ENCODE results near the gene DGKI.
A peak's percentile ranks its signal among the peaks of the same experiment; 100 is the strongest.

DGKI gene

DNA sequence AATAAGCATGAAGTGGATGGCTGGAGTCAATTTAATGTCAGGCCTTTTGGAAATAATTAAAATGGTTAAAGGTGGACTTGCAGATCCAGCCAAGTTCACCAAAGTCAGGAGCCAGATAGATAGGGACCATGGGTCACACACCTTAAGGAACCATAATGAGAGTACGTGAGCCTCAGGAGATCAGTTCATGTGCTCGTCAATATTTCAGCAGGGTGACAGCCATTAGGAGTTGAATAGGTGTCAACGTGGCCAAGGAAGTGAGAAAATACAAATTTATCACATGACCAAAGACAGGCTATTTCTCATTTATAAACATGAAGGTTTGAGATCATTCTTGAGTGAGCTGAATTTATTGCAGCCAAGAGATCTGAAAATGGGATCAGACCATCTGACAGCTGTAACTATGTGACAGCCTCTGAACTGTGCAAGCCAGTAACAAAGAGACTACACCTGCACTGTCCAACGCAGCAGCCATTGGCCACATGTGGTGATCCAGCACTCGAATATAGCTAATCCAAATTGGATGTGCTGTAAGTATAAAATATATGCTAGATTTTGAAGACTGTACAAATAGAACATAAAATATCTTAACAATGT lies 253.6 kb downstream of the DGKI start:
- peaks cover 5% of the 10 kb centered on the region for H3K4me1 ChIP-seq (ENCODE audit: control insufficient read depth, insufficient read depth, low read depth, low read length)
- no peak overlapping the region for H3K23ac ChIP-seq (ENCODE audit: low read length in 2 of 2)
- no peak overlapping the region for H3K18ac ChIP-seq (ENCODE audit: low read depth in 1 of 2, low read length in 2 of 2)
- H3K27me3 ChIP-seq (ENCODE audit: control insufficient read depth in 1 of 2, insufficient read depth in 1 of 2, low read length in 2 of 2), result no peaks in the 10 kb centered on the region
- DNase-seq, result no peak
- H2AK5ac ChIP-seq (ENCODE audit: low read length, severe bottlenecking), result no peak overlapping the region
- H3K14ac ChIP-seq (ENCODE audit: low read length in 2 of 2), result no peak overlapping the region
- no peaks in the 10 kb centered on the region for H3K9me3 ChIP-seq (ENCODE audit: control insufficient read depth, low read length)
- no peaks in the 10 kb centered on the region for H3K36me3 ChIP-seq (ENCODE audit: control insufficient read depth in 1 of 2, insufficient read depth in 2 of 2, low read depth in 1 of 2, low read length in 2 of 2)
- no peak overlapping the region for H3K4me2 ChIP-seq (ENCODE audit: low read length, poor library complexity, severe bottlenecking)
- no peak overlapping the region for H2BK12ac ChIP-seq (ENCODE audit: low read length in 2 of 2)
- H4K8ac ChIP-seq (ENCODE audit: low read length), result no peak overlapping the region
- H2AFZ ChIP-seq (ENCODE audit: low read depth, low read length), result no peak overlapping the region
- no peak overlapping the region for H3K4ac ChIP-seq (ENCODE audit: low read depth in 1 of 2, low read length in 2 of 2)
- no peak overlapping the region for H3K4me3 ChIP-seq (ENCODE audit: insufficient read depth in 1 of 2, low read depth in 1 of 2, low read length in 2 of 2)
- H3K27ac ChIP-seq (ENCODE audit: low read length, poor library complexity, severe bottlenecking), result no peak overlapping the region
- WGBS, result 90% methylated on average over 2 of the region's 5 CpGs
- H4K91ac ChIP-seq (ENCODE audit: low read length), result no peak overlapping the region
- H3K9ac ChIP-seq (ENCODE audit: low read length), result no peak overlapping the region
- H2BK15ac ChIP-seq (ENCODE audit: low read depth, poor library complexity, severe bottlenecking), result no peak overlapping the region
- no peak overlapping the region for H2BK5ac ChIP-seq (ENCODE audit: low read depth, low read length, poor library complexity, severe bottlenecking)
- H2BK120ac ChIP-seq (ENCODE audit: low read depth, low read length), result no peak overlapping the region
- no peaks in the 10 kb centered on the region for H3K79me1 ChIP-seq (replicated peaks; ENCODE audit: low read length, poor library complexity, severe bottlenecking)

DNA sequence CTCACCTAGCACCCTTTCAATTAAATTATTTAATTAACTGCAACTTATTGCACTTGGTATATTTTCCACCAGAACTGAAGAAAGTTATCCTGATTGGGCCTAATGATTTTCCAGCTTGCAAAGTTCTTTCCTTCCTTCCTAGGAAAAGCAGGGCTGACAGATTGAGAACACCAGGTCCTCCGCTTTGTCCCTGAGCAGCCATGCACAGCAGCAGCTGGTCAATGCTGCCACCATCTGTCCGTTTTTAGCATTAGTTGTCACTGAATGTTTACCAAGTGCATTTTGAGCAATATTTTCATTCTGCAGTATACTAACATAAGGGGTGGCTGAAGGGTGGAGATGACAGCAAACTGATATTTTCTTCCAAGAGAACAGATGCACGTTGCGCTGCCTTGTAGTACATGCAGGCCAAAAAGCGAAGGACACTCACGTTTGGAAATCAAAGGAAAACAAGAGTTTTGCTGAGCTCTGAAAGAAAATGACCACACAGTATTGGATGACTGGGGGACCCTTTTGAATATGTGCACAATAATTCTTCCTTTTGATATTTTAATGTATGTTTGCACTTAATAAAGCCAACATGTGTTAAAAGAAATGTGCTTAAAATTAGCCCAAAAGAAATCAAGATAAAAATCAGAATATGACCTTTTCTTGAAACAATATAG lies 254.4 kb downstream of the DGKI start:
- no peak overlapping the region for H2BK15ac ChIP-seq (ENCODE audit: low read depth, poor library complexity, severe bottlenecking)
- no peak overlapping the region for H2AFZ ChIP-seq (ENCODE audit: low read depth, low read length)
- peak; percentile 85 for DNase-seq
- no peaks in the 10 kb centered on the region for H3K79me1 ChIP-seq (replicated peaks; ENCODE audit: low read length, poor library complexity, severe bottlenecking)
- no peak overlapping the region for H3K4ac ChIP-seq (ENCODE audit: low read depth in 1 of 2, low read length in 2 of 2)
- no peaks in the 10 kb centered on the region for H3K27me3 ChIP-seq (ENCODE audit: control insufficient read depth in 1 of 2, insufficient read depth in 1 of 2, low read length in 2 of 2)
- no peaks in the 10 kb centered on the region for H3K36me3 ChIP-seq (ENCODE audit: control insufficient read depth in 1 of 2, insufficient read depth in 2 of 2, low read depth in 1 of 2, low read length in 2 of 2)
- H3K9ac ChIP-seq (ENCODE audit: low read length), result peak overlapping the region; percentile 65
- no peak overlapping the region for H4K91ac ChIP-seq (ENCODE audit: low read length)
- H3K4me3 ChIP-seq (ENCODE audit: insufficient read depth in 1 of 2, low read depth in 1 of 2, low read length in 2 of 2), result no peak overlapping the region
- peak overlapping the region in 1 of 2 experiments; percentile 34 for H3K18ac ChIP-seq (ENCODE audit: low read depth in 1 of 2, low read length in 2 of 2)
- H3K4me2 ChIP-seq (ENCODE audit: low read length, poor library complexity, severe bottlenecking), result no peak overlapping the region
- H3K9me3 ChIP-seq (ENCODE audit: control insufficient read depth, low read length), result no peaks in the 10 kb centered on the region
- H3K27ac ChIP-seq (ENCODE audit: low read length, poor library complexity, severe bottlenecking), result peak overlapping the region; percentile 37
- H2BK12ac ChIP-seq (ENCODE audit: low read length in 2 of 2), result peak overlapping the region in 1 of 2 experiments; percentile 14
- WGBS, result 27% methylated on average over 6 of the region's 6 CpGs
- peak overlapping the region; percentile 86 for H2BK120ac ChIP-seq (ENCODE audit: low read depth, low read length)
- H4K8ac ChIP-seq (ENCODE audit: low read length), result no peak overlapping the region
- H2BK5ac ChIP-seq (ENCODE audit: low read depth, low read length, poor library complexity, severe bottlenecking), result no peak overlapping the region
- no peak overlapping the region for H3K23ac ChIP-seq (ENCODE audit: low read length in 2 of 2)
- no peak overlapping the region for H3K14ac ChIP-seq (ENCODE audit: low read length in 2 of 2)
- H3K4me1 ChIP-seq (ENCODE audit: control insufficient read depth, insufficient read depth, low read depth, low read length), result peaks cover 5% of the 10 kb centered on the region
- H2AK5ac ChIP-seq (ENCODE audit: low read length, severe bottlenecking), result no peak overlapping the region

DNA sequence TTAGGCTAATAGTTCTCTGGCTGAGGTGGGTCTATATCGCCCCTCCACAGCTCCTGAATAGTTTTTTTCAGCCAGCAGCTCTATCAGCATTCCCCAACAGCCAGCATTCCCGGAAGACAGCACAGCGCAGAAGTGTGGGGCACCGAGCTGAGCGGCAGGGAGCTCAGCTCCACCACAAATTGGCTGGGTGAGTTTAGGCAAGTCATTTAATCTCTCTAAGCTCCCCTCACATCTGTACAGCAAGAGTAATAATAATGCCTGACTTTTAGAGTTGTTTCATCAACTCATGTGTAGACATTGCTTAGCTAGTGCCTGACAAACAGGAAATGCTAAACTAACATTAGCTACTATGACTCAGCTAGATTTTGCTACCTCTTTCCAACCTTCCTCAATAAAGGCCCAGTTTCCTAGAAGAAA lies 255.3 kb downstream of the DGKI start:
- H3K23ac ChIP-seq (ENCODE audit: low read length in 2 of 2), result no peak overlapping the region
- peak overlapping the region; percentile 67 to 96 for H2BK12ac ChIP-seq (ENCODE audit: low read length in 2 of 2)
- WGBS, result 22% methylated on average over 4 of the region's 5 CpGs

DNA sequence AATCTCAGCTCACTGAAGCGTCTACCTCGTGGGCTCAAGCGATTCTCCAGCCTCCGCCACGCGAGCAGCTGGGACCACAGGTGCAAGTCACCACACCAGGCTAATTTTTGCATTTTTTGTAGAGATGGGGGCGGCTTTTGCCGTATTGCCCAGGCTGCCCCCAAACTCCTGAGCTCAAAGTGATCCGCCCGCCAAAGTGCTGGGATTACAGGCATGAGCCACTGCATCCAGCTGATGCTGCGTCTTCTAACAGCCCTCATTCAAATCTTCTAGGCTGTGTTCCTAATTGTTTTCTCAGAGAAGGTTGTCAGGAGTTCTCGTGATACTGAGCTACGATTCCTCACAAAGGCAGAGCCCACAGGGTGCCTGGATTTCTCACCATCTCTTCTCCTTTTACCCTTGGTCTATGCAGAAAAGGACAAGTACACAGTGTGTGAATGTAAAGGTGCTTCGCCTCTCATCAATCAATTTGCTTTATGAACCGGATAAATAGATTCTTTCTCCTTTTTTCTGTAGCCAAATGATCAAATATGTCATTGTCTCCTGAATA lies 255.9 kb downstream of the DGKI start:
- no peak overlapping the region for H3K4me3 ChIP-seq (ENCODE audit: insufficient read depth in 1 of 2, low read depth in 1 of 2, low read length in 2 of 2)
- H3K79me1 ChIP-seq (replicated peaks; ENCODE audit: low read length, poor library complexity, severe bottlenecking), result no peaks in the 10 kb centered on the region

More for the DNA sequence above, 255.3 kb downstream of the DGKI start:
- Histone ChIP-seq H2AFZ (ENCODE audit: low read depth, low read length) (peak overlapping the region; percentile 79), H2BK15ac (ENCODE audit: low read depth, poor library complexity, severe bottlenecking) (no peak overlapping the region), H3K14ac (ENCODE audit: low read length in 2 of 2) (no peak overlapping the region), H2BK120ac (ENCODE audit: low read depth, low read length) (peak overlapping the region; percentile 86), H4K8ac (ENCODE audit: low read length) (peak overlapping the region; percentile 93), H3K27me3 (ENCODE audit: control insufficient read depth in 1 of 2, insufficient read depth in 1 of 2, low read length in 2 of 2) (no peaks in the 10 kb centered on the region), H3K27ac (ENCODE audit: low read length, poor library complexity, severe bottlenecking) (peak overlapping the region; percentile 44), H3K9ac (ENCODE audit: low read length) (peak overlapping the region; percentile 65), H3K18ac (ENCODE audit: low read depth in 1 of 2, low read length in 2 of 2) (peak overlapping the region; percentile 71 to 77), H2AK5ac (ENCODE audit: low read length, severe bottlenecking) (no peak overlapping the region), H3K4ac (ENCODE audit: low read depth in 1 of 2, low read length in 2 of 2) (peak overlapping the region; percentile 19 to 71), H4K91ac (ENCODE audit: low read length) (peak overlapping the region; percentile 88), H3K36me3 (ENCODE audit: control insufficient read depth in 1 of 2, insufficient read depth in 2 of 2, low read depth in 1 of 2, low read length in 2 of 2) (no peaks in the 10 kb centered on the region), H3K4me2 (ENCODE audit: low read length, poor library complexity, severe bottlenecking) (no peak overlapping the region), H2BK5ac (ENCODE audit: low read depth, low read length, poor library complexity, severe bottlenecking) (no peak overlapping the region), H3K79me1 (replicated peaks; ENCODE audit: low read length, poor library complexity, severe bottlenecking) (no peaks in the 10 kb centered on the region), H3K9me3 (ENCODE audit: control insufficient read depth, low read length) (no peaks in the 10 kb centered on the region), H3K4me3 (ENCODE audit: insufficient read depth in 1 of 2, low read depth in 1 of 2, low read length in 2 of 2) (no peak overlapping the region), H3K4me1 (ENCODE audit: control insufficient read depth, insufficient read depth, low read depth, low read length) (peaks cover 5% of the 10 kb centered on the region)
- DNase-seq, result peak; percentile 81

More for the DNA sequence above, 255.9 kb downstream of the DGKI start:
- Histone ChIP-seq H3K14ac (ENCODE audit: low read length in 2 of 2) (no peak overlapping the region), H2AFZ (ENCODE audit: low read depth, low read length) (no peak overlapping the region), H3K4me1 (ENCODE audit: control insufficient read depth, insufficient read depth, low read depth, low read length) (peaks cover 5% of the 10 kb centered on the region), H2BK120ac (ENCODE audit: low read depth, low read length) (peak overlapping the region; percentile 29), H4K8ac (ENCODE audit: low read length) (peak overlapping the region; percentile 73), H3K9ac (ENCODE audit: low read length) (peak overlapping the region; percentile 65), H2AK5ac (ENCODE audit: low read length, severe bottlenecking) (no peak overlapping the region), H3K4me2 (ENCODE audit: low read length, poor library complexity, severe bottlenecking) (no peak overlapping the region), H3K9me3 (ENCODE audit: control insufficient read depth, low read length) (no peaks in the 10 kb centered on the region), H4K91ac (ENCODE audit: low read length) (no peak overlapping the region), H3K36me3 (ENCODE audit: control insufficient read depth in 1 of 2, insufficient read depth in 2 of 2, low read depth in 1 of 2, low read length in 2 of 2) (no peaks in the 10 kb centered on the region), H3K27me3 (ENCODE audit: control insufficient read depth in 1 of 2, insufficient read depth in 1 of 2, low read length in 2 of 2) (no peaks in the 10 kb centered on the region), H2BK12ac (ENCODE audit: low read length in 2 of 2) (peak overlapping the region; percentile 59 to 68), H3K4ac (ENCODE audit: low read depth in 1 of 2, low read length in 2 of 2) (peak overlapping the region in 1 of 2 experiments; percentile 90), H3K18ac (ENCODE audit: low read depth in 1 of 2, low read length in 2 of 2) (peak overlapping the region; percentile 16 to 77), H3K27ac (ENCODE audit: low read length, poor library complexity, severe bottlenecking) (no peak overlapping the region), H2BK5ac (ENCODE audit: low read depth, low read length, poor library complexity, severe bottlenecking) (no peak overlapping the region), H3K23ac (ENCODE audit: low read length in 2 of 2) (no peak overlapping the region), H2BK15ac (ENCODE audit: low read depth, poor library complexity, severe bottlenecking) (peak overlapping the region; percentile 26)
- WGBS, result 97% methylated on average over 13 of the region's 15 CpGs
- DNase-seq, result no peak
